K562 treated with DMSO at 1 percent for 24 hours (cell line): Measurements from ENCODE around the gene DTD2. TPM values are rescaled to one million over a fixed set of nuclear protein-coding genes. Genes with fewer than 3 reads are reported as not detected.

Experiments
- total RNA-seq: library from RNA; unstranded; fragments of 300-600 nt; gene quantifications from 2 replicates; pipeline ENCODE4 v1.2.3, GENCODE V29; 2022; ENCODE audit warnings: low read depth; ENCODE audit not compliant: insufficient read depth

Gene DTD2
- 9.6 and 13.3 TPM in 2 replicates for total RNA-seq

GRCh38 chr14:31456841-31457664, at the start of gene DTD2:
DTD2 (minus strand) TSS chr14:31457506; CDS start chr14:31457393, 113 bp downstream.

GRCh38 chr14:31487886-31488285, 30.6 kb upstream of the DTD2 start, which contains the start of gene GPR33:
GPR33 (minus strand) TSS chr14:31488039; CDS start chr14:31483965, 4,074 bp downstream.

GRCh38 chr14:31420319-31421111, 36.8 kb downstream of the DTD2 start, which contains the start of gene HEATR5A:
HEATR5A (minus strand) TSS chr14:31420550; CDS start chr14:31402975, 17,575 bp downstream.

Other genes with a start within 250 kb of the DTD2 start
- gene HECTD1, start 249.7 kb downstream of the DTD2 start, total RNA-seq, result 35.7 and 42.1 TPM in 2 replicates
- gene HEATR5A, start 37.0 kb downstream of the DTD2 start, total RNA-seq, result 6.4 and 7.1 TPM in 2 replicates
- not detected in 2 replicates for gene GPR33, start 30.5 kb upstream of the DTD2 start, total RNA-seq
- 2.1 and 3.7 TPM in 2 replicates for gene NUBPL, start 103.9 kb upstream of the DTD2 start, total RNA-seq